ENCODE data around the gene TPTE2. TPM values are rescaled to one million over a fixed set of nuclear protein-coding genes. Genes with fewer than 3 reads are reported as not detected.

TPTE2 gene
- total and polyA plus RNA-seq, 2 of the 4 experiments (the other 2 are of a cell fraction) = not detected

DNA sequence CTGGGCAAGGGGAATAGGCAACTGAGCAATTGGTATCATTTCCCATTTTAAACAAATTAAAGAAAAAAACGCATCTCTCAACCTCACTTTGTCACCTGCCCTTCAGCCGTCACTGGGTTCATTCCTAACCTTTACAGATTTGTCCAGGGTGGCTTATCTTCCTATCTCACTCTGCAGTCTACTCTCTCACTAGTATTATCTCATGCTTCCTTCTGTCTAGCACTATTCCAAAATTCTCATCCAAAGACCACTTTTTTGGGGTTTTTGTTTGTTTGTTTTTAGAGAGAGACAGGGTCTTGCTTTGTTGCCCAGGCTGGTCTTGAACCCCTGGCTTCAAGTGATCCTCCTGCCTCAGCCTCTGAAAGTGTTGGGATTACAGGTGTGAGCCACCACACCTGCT lies 45.4 kb upstream of the TPTE2 start:
- Histone ChIP-seq H2BK5ac (ENCODE audit: low read depth, low read length, poor library complexity, severe bottlenecking) (no peak overlapping the region), H4K8ac (ENCODE audit: low read depth in 2 of 2, low read length in 2 of 2) (no peak overlapping the region), H3K14ac (replicated peaks; ENCODE audit: low read depth, low read length) (no peak overlapping the region), H3K9me3 (ENCODE audit: control insufficient read depth, insufficient read depth, low read length) (no peaks in the 10 kb centered on the region), H3K18ac (ENCODE audit: low read depth, low read length) (no peak overlapping the region), H3K27me3 (ENCODE audit: control insufficient read depth, insufficient read depth, low read length) (no peaks in the 10 kb centered on the region), H3K36me3 (ENCODE audit: control insufficient read depth, insufficient read depth, low read length) (no peaks in the 10 kb centered on the region), H3K4me2 (ENCODE audit: low read depth, low read length) (no peak overlapping the region), H3K4me3 (ENCODE audit: insufficient read depth, low read depth, low read length) (no peak overlapping the region), H2BK20ac (ENCODE audit: low read depth, low read length) (no peak overlapping the region), H3K79me1 (ENCODE audit: low read depth in 1 of 2, low read length in 2 of 2) (peaks cover 11 to 19% of the 10 kb centered on the region in 2 experiments; a peak in 3 of 4 replicates), H2AK5ac (ENCODE audit: low read depth, low read length) (no peak overlapping the region), H3K4me1 (ENCODE audit: control insufficient read depth, insufficient read depth, low read length) (no peaks in the 10 kb centered on the region), H3K23ac (ENCODE audit: low read depth, low read length) (no peak overlapping the region), H4K20me1 (ENCODE audit: insufficient read depth, low read length) (no peaks in the 10 kb centered on the region), H2AK9ac (replicated peaks; ENCODE audit: low read depth, low read length, poor library complexity) (no peak overlapping the region), H3K9ac (ENCODE audit: low read depth, low read length) (no peak overlapping the region), H2BK120ac (ENCODE audit: low read depth, low read length) (no peak overlapping the region), H4K91ac (ENCODE audit: insufficient read depth, low read depth, low read length) (no peak overlapping the region), H2AFZ (replicated peaks; ENCODE audit: low read length, poor library complexity) (no peak overlapping the region), H3K27ac (ENCODE audit: insufficient read depth, low read length) (no peak overlapping the region), H3K9me1 (ENCODE audit: insufficient read depth, low read length) (peaks cover 17% of the 10 kb centered on the region), H3K4ac (ENCODE audit: low read depth, low read length) (no peak overlapping the region), H2BK15ac (ENCODE audit: low read depth, low read length) (no peak overlapping the region), H3K56ac (ENCODE audit: extremely low read depth, insufficient read depth, low read length) (no peak overlapping the region), H4K5ac (ENCODE audit: low read depth, low read length) (no peak overlapping the region)
- POLR2A ChIA-PET (ENCODE audit: unreplicated experiment) = no interaction called here
- 100% methylated on average over 2 of the region's 2 CpGs; no CpG with 5 or more reads in 1 of the 2 experiments for WGBS, 2 experiments (ENCODE audit: extremely low coverage in 2 of 2, insufficient read length in 1 of 2)
- no peak for TF ChIP-seq MAZ (IDR thresholded peaks at IDR 0.05; ENCODE audit: borderline replicate concordance, low read depth, low read length)
- no peak for TF ChIP-seq MAFK (IDR thresholded peaks at IDR 0.05; ENCODE audit: low read depth, low read length)
- TF ChIP-seq, protein P1, sequence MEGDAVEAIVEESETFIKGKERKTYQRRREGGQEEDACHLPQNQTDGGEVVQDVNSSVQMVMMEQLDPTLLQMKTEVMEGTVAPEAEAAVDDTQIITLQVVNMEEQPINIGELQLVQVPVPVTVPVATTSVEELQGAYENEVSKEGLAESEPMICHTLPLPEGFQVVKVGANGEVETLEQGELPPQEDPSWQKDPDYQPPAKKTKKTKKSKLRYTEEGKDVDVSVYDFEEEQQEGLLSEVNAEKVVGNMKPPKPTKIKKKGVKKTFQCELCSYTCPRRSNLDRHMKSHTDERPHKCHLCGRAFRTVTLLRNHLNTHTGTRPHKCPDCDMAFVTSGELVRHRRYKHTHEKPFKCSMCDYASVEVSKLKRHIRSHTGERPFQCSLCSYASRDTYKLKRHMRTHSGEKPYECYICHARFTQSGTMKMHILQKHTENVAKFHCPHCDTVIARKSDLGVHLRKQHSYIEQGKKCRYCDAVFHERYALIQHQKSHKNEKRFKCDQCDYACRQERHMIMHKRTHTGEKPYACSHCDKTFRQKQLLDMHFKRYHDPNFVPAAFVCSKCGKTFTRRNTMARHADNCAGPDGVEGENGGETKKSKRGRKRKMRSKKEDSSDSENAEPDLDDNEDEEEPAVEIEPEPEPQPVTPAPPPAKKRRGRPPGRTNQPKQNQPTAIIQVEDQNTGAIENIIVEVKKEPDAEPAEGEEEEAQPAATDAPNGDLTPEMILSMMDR (conservative IDR thresholded peaks at IDR 0.05; ENCODE audit: low read depth, low read length) = no peak
- TF ChIP-seq, protein P2, sequence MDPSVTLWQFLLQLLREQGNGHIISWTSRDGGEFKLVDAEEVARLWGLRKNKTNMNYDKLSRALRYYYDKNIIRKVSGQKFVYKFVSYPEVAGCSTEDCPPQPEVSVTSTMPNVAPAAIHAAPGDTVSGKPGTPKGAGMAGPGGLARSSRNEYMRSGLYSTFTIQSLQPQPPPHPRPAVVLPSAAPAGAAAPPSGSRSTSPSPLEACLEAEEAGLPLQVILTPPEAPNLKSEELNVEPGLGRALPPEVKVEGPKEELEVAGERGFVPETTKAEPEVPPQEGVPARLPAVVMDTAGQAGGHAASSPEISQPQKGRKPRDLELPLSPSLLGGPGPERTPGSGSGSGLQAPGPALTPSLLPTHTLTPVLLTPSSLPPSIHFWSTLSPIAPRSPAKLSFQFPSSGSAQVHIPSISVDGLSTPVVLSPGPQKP (IDR thresholded peaks at IDR 0.05; ENCODE audit: borderline replicate concordance, low read depth, low read length) = no peak
- TF ChIP-seq, protein P3, sequence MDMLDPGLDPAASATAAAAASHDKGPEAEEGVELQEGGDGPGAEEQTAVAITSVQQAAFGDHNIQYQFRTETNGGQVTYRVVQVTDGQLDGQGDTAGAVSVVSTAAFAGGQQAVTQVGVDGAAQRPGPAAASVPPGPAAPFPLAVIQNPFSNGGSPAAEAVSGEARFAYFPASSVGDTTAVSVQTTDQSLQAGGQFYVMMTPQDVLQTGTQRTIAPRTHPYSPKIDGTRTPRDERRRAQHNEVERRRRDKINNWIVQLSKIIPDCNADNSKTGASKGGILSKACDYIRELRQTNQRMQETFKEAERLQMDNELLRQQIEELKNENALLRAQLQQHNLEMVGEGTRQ (IDR thresholded peaks at IDR 0.05; ENCODE audit: low read depth, low read length) = no peak
- TF ChIP-seq POLR2A (IDR thresholded peaks at IDR 0.05; ENCODE audit: low read depth, low read length) = no peak
- no peak for TF ChIP-seq RAD21 (IDR thresholded peaks at IDR 0.05; ENCODE audit: low read length)
- TF ChIP-seq RCOR1 (IDR thresholded peaks at IDR 0.05; ENCODE audit: insufficient replicate concordance, low read length) = no peak
- no peak for TF ChIP-seq MXI1 (IDR thresholded peaks at IDR 0.05; ENCODE audit: borderline replicate concordance, low read depth, low read length)
- TF ChIP-seq SMC3 (IDR thresholded peaks at IDR 0.05; ENCODE audit: low read depth, low read length) = no peak
- TF ChIP-seq CEBPB (IDR thresholded peaks at IDR 0.05; ENCODE audit: low read depth, low read length) = no peak
- TF ChIP-seq FOS (IDR thresholded peaks at IDR 0.05; ENCODE audit: low read depth, low read length) = no peak
- TF ChIP-seq BHLHE40 (IDR thresholded peaks at IDR 0.05; ENCODE audit: low read depth, low read length) = no peak
- TF ChIP-seq CHD1 (IDR thresholded peaks at IDR 0.05; ENCODE audit: low read depth, low read length) = no peak
- no peak for TF ChIP-seq NFE2L2 (IDR thresholded peaks at IDR 0.05; ENCODE audit: low read depth, low read length)
- TF ChIP-seq RFX5 (IDR thresholded peaks at IDR 0.05; ENCODE audit: low read depth, low read length) = no peak
- dilution Hi-C loops (cut with HindIII; ENCODE audit: low sequenced_read_pairs, unreplicated experiment) (no loop called here), intact Hi-C loops (cut with micrococcal nuclease) (no loop called here), in situ Hi-C loops (cut with MboI; ENCODE audit: low sequenced_read_pairs) (no loop called here)
- CTCF ChIA-PET = no interaction called here
- BruUV-seq (replicated peaks) = no TSS peak
- ATAC-seq (ENCODE audit: low read depth) (no peak), DNase-seq (no peak)

Data from IMR-90 (cell line).